KMS-11 (cell line): ENCODE results near the gene TREM1.
"Not testable (repeated sequence)": the region's sequence is repeated elsewhere in the genome, so short reads cannot be mapped to it uniquely, and the experiment has no call there.

ENCODE experiments used
- H2AFZ ChIP-seq: fragments of 200-600 bp; sonication (generic); 2 replicates; pipeline ENCODE4 v1.6.1; 2016; ENCODE audit warnings: antibody characterized with exemption, mixed run types, low read depth
- H3K27ac ChIP-seq: fragments of 200-600 bp; sonication (generic); 2 replicates; pipeline ENCODE4 v1.6.1; 2016; ENCODE audit warnings: mild to moderate bottlenecking, mixed run types
- H3K27me3 ChIP-seq: fragments of 200-600 bp; sonication (generic); 2 replicates; pipeline ENCODE4 v1.6.1; 2017; ENCODE audit warnings: mild to moderate bottlenecking, low read depth, mixed run types, moderate library complexity; ENCODE audit not compliant: insufficient read depth
- H3K36me3 ChIP-seq: fragments of 200-600 bp; sonication (generic); 2 replicates; pipeline ENCODE4 v1.6.1; 2017; ENCODE audit warnings: mild to moderate bottlenecking, mixed run types; ENCODE audit not compliant: insufficient read depth
- H3K4me1 ChIP-seq: fragments of 200-600 bp; sonication (generic); 2 replicates; pipeline ENCODE4 v1.6.1; 2016; ENCODE audit warnings: mild to moderate bottlenecking, low read depth, mixed run types; ENCODE audit not compliant: poor library complexity, severe bottlenecking
- H3K4me2 ChIP-seq: fragments of 200-600 bp; sonication (generic); 2 replicates; pipeline ENCODE4 v1.7.0; 2016; ENCODE audit warnings: mild to moderate bottlenecking, mixed run types
- H3K4me3 ChIP-seq: fragments of 200-600 bp; sonication (generic); IDR thresholded peaks from 2 replicates; pipeline ENCODE4 v1.6.1; 2017; ENCODE audit warnings: low read depth, low read length, mixed read lengths; ENCODE audit not compliant: insufficient read depth
- H3K79me2 ChIP-seq: fragments of 200-600 bp; sonication (generic); 2 replicates; pipeline ENCODE4 v1.6.1; 2016; ENCODE audit warnings: low read depth, mixed run types; ENCODE audit not compliant: insufficient read depth
- H3K9ac ChIP-seq: fragments of 200-600 bp; sonication (generic); 2 replicates; pipeline ENCODE4 v1.6.1; 2016; ENCODE audit warnings: mild to moderate bottlenecking, mixed run types
- H4K20me1 ChIP-seq: fragments of 200-600 bp; sonication (generic); 2 replicates; pipeline ENCODE4 v1.6.1; 2016; ENCODE audit warnings: mild to moderate bottlenecking, mixed run types; ENCODE audit not compliant: insufficient read depth
- TF ChIP-seq, protein P1 (sequence below): fragments of 200-600 bp; sonication (generic); conservative IDR thresholded peaks from 2 replicates; pipeline ENCODE4 v1.6.1; 2017; ENCODE audit warnings: low read depth, mild to moderate bottlenecking, antibody characterized with exemption, low read length, moderate library complexity, mixed read lengths

TREM1 gene

GRCh38 chr6:41252401-41253169 is 33.9 kb downstream of the TREM1 start:
- Histone ChIP-seq H3K4me3 (no peak overlapping the region), H3K4me2 (no peak overlapping the region; the same call in 1 of the 2 replicates), H3K27ac (no peak overlapping the region), H2AFZ (no peak overlapping the region), H3K79me2 (no peaks in the 10 kb centered on the region), H4K20me1 (no peaks in the 10 kb centered on the region), H3K27me3 (no peaks in the 10 kb centered on the region), H3K4me1 (peaks cover 59% of the 10 kb centered on the region), H3K9ac (no peak overlapping the region), H3K36me3 (no peaks in the 10 kb centered on the region)
- TF ChIP-seq, protein P1, sequence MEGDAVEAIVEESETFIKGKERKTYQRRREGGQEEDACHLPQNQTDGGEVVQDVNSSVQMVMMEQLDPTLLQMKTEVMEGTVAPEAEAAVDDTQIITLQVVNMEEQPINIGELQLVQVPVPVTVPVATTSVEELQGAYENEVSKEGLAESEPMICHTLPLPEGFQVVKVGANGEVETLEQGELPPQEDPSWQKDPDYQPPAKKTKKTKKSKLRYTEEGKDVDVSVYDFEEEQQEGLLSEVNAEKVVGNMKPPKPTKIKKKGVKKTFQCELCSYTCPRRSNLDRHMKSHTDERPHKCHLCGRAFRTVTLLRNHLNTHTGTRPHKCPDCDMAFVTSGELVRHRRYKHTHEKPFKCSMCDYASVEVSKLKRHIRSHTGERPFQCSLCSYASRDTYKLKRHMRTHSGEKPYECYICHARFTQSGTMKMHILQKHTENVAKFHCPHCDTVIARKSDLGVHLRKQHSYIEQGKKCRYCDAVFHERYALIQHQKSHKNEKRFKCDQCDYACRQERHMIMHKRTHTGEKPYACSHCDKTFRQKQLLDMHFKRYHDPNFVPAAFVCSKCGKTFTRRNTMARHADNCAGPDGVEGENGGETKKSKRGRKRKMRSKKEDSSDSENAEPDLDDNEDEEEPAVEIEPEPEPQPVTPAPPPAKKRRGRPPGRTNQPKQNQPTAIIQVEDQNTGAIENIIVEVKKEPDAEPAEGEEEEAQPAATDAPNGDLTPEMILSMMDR = no peak

DNA sequence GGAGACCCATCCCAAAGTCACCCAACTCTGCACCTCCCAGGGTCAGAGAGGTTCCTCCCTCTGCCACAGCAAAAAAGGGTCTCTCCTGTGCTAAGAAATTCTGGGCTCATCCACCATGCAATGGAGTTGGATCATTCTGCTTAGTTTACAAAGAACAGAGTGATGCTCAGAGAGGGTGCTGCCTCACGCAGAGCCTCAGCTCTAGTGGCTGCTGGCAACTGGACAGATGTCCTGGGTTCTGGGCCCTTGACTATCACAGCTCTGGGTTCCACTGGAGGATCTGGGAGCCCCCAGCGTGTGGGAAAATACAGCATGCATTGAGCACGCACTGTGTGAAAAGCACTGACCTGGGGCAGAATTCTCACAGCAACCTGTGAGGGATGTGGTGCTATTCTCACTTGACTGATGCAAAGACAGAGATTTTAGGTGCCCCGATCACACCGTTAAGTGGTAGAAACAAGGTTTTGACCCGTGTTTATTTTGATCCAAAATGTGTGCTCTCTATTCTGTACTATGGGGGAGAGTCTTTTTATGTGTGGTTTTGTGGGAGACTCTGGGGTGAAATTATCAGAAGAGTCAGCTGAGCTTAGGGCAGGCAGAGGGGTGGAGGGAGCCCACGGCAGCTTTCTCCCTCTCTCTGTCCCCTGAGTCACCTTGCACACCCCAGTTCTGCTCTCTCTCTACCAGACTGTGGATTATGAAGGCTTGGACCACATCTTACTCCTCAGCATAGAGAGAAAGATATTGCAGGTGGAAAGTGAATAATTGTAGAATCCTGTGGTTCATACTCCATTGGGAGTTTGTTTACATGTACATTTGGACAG is 38.4 kb downstream of the TREM1 start:
- no peaks in the 10 kb centered on the region for H4K20me1 ChIP-seq
- no peak overlapping the region for H3K9ac ChIP-seq
- H2AFZ ChIP-seq = no peak overlapping the region
- no peaks in the 10 kb centered on the region for H3K36me3 ChIP-seq
- no peaks in the 10 kb centered on the region for H3K79me2 ChIP-seq
- TF ChIP-seq, protein P1 = no peak
- no peak overlapping the region for H3K27ac ChIP-seq
- H3K4me2 ChIP-seq = no peak overlapping the region
- H3K27me3 ChIP-seq = no peaks in the 10 kb centered on the region
- H3K4me3 ChIP-seq = no peak overlapping the region
- peaks cover 34% of the 10 kb centered on the region for H3K4me1 ChIP-seq

DNA sequence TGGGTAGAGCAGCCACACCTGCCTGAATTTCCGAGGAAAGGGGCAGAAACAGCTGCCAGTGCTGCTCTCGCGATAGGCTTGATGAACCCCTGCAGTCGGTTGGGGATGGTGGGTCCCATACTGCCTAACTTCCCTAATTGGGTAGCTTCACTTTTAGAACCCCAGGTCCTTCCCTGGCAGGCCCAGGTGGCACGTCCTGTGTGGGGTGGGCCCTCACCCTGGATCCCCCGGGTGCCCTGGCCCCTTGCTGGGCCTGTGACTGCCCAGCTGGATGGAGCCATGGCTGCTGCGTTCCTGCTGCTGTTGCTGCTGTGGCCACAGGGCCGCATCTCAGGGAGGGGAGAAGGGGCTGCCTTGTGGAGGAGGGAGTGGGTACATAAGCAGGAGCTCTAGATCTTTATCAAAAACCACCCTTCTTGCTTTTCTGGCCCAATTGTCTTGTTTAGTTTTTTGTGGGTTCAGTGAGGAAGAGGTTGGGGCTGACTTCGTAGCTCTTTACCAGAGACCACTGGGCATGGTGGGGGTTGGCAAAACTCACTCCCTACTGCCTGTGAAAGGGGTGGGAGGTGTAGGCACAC is 39.1 kb downstream of the TREM1 start:
- Histone ChIP-seq H3K36me3 (no peaks in the 10 kb centered on the region), H4K20me1 (no peaks in the 10 kb centered on the region), H3K4me3 (no peak overlapping the region), H2AFZ (no peak overlapping the region), H3K4me1 (peaks cover 40% of the 10 kb centered on the region), H3K27me3 (no peaks in the 10 kb centered on the region), H3K4me2 (no peak overlapping the region), H3K79me2 (no peaks in the 10 kb centered on the region), H3K27ac (no peak overlapping the region), H3K9ac (no peak overlapping the region)
- TF ChIP-seq, protein P1 = no peak

GRCh38 chr6:41246529-41246928 is 40.0 kb downstream of the TREM1 start:
- not testable (repeated sequence) for H3K27ac ChIP-seq, H3K9ac ChIP-seq, H3K79me2 ChIP-seq, H3K4me3 ChIP-seq, H2AFZ ChIP-seq, H3K36me3 ChIP-seq, H3K4me2 ChIP-seq, H3K27me3 ChIP-seq, H4K20me1 ChIP-seq
- H3K4me1 ChIP-seq = peaks cover 49% of the 10 kb centered on the region
